Activated CD4-positive, alpha-beta T cell treated with anti-CD3 and anti-CD28 coated beads, Interleukin-2, amount 50 U/mL, for 1 hour (primary cell): ENCODE measurements around the gene TTN.
"Not testable (repeated sequence)": the region's sequence is repeated elsewhere in the genome, so short reads cannot be mapped to it uniquely, and the experiment has no call there.

Experiments
- DNase-seq: peaks from one replicate; pipeline ENCODE4 v3.0.0-alpha.2; 2020

Gene TTN

DNA sequence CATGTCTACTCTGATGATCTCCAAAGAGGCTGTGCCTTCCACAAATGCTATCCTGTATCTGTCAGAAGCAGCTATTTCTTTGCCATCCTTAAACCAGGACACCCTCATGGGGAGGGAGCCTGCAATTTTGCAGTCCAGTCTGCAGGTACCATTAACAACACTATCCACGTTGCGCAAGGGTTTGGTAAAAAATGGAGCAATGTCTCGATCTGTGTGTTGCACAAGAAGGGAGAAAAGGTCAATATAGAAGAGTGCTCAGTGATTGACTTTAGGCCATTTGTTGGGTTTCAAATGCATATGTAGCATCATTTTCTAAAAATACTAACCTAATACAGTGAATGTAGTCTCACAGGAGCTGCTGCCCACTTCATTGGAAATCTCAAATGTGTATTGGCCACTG, 74.3 kb downstream of the TTN start:
- DNase-seq: no peak

DNA sequence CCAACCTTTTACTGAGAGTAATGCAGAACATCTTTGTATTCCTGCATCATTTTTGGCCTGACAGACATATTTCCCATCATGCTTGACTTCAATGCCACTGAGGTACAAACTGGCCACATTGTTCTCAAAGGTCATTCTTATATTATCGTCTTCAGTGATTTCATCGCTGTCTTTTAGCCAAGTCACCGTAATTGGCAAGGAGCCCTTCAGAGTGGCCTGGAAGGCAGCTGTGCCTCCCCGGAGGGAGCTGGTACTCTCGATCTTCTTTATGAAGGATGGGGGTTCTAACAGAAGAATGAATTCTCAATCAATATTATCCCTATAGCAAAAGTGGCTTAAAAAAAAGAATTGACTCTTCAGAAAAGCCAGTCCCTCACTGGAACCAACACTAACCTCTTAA, 75.9 kb downstream of the TTN start:
- no peak for DNase-seq

DNA sequence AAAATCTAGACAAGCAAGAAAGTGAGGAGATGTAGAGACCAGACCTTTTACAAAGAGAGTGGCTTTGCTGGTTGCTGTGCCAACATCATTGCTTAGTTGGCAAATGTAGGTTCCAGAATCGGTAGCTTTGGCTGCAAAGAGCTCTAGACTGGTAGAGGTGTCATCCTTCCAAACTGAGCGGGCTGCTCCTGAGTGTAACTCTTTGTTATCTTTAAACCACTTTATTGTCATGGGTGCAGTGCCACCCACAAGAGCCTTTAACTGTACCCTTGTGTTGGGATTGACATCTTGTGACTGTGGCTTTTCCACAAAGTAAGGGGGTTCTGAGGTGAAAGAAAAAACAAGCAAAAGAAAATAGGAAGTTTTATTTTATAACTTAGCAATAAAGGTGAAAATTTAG, 77.2 kb downstream of the TTN start:
- DNase-seq: no peak

DNA sequence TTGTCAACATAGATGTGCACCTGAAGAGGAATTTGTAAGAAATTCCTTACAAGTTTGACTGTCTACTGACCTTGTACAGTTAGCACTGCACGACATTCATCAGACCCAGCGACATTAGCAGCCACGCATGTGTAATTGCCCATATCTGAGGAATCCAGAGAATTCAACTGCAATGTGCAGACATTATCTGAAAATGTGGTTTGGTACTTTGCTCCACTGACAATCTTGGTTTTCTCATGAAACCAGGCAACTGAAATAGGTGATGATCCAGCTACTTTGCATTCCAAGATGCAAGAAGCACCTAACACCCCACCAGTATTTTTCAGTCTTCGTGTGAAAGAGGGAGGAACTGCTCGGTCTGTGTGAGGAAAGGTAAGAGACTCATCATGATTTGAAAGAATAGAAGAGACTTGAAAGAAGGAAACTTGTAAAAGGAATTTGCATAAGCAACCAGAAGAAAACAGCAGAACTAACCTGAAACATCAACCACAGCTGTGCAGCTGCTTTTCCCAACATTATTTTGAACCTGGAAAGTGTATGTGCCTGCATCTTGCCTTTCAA, 83.4 kb downstream of the TTN start:
- no peak for DNase-seq

DNA sequence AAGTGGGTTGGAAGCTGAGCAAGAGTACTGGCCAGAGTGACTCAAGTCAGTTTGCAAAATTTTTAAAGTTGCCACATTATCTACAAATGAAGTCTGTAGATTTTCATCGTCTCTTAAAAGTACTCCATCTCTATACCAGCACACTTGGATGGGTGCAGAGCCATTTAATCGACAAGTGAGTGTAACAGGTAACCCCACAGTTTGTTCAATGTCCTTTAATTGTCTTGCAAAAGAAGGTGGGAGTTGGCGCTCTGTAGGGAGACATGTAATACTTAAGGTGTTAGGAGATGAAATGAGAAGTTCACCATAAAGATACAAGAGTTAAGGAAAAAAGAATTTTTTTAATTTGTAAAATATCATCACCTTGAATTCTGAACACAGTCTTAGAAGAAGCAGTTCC, 84.9 kb downstream of the TTN start:
- no peak for DNase-seq

DNA sequence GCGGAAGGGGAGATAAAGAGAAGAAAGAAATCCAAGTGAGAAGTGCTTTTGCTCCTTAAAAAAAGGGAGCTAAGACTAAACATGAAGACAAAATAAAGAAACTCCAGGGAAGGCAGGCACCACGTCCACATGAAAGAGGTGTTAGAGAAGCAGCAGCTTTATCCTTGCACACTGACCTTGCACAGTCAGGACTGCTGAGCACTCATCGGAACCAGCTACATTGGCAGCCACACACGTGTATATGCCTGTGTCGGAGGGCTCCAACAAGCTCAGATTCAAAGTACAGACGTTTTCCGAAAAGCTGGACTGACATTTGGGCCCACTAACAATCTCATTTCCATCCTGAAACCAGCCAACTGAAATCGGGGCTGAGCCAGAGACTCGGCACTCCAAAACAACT, 88.2 kb downstream of the TTN start:
- no peak for DNase-seq

DNA sequence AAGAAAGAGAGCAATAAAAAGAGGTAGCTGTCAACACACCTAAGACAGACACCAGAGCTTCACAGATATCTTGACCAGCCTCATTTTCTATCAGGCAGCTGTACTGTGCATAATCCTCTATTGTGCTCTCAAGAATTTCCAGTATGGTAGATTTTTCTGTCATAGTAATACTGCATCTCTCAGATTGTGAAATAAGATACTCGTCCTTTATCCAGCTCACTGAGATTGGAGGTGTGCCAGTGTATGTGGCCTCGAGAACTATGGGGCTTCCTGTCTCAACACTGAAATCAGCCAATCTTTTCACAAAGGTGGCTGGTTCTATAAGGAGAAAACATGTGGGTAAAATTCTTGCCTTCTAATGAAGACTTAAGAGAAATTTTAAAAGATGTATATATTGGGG, 88.9 kb downstream of the TTN start:
- DNase-seq: no peak

DNA sequence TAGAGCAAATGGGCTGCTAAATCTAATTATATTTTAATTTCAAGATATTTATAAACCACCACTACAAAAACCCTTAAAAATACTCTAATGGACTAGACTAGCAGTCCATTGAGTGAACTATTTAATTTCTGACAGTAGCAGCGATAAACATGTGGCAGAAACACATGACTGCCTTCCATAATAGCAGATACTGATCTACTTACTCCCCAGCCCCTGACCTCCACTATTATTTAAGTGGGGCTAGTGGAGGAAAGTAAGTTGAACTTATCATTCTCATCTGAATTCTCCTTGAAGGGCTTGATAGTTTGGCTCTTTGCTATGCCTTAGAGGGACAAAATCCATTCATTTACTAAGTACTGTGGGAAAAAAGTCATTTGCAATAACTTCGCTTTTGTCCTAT, 90.8 kb downstream of the TTN start:
- no peak for DNase-seq

DNA sequence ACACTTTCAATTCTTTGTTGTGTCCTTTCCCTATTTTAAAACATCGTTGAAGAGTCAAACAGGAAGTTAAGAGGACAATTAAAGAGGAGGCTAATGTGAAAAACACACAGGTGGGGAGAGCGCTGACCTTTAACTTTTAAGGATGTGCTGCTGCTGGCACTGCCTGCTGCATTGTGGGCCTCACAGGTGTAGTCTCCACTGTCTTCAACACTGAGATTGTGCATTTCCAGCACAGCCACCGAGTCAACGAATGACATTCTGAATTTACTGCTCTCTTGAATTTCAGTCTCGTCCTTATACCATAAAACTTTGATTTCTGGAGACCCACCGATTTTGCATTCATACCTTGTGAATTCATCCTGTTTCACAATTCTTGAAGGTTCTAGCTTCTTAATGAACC, 91.9 kb downstream of the TTN start:
- DNase-seq: no peak

DNA sequence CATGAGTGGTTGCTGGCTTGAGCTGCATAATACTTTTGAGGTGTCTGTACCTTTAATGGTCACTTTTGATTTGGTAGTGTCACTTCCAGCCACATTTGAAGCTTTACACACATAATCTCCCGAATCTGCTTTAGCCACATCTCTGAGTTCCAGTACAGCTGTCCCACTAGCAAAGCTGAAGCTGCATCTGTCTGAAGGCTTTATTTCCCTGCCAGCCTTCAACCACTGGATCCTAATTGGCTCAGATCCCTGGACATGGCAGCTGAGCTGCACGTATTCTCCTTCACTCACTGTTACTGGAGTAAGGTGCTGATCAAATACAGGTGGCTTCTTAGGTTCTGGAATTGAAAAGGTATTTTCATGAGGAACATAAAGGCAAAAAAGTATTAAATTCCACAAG, 99.7 kb downstream of the TTN start:
- DNase-seq: no peak

DNA sequence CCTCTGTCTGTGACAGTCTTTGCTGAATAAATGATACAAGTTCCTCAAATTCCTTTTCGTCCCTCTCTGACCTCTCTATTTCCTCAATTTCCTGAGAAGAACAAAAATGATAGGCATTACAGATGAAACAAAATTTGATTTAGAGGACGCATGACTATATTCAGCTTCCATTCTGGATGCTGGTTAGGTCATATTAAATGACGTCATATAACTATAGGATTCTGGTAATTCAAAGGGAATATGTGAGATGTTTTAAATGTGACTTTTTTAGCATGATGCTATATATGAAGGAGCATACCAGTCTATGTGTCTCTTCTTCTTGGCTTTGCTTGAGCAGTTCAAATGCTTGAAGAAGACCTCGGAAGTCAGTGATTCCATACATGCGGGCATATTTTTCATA, 102.3 kb downstream of the TTN start:
- no peak for DNase-seq

DNA sequence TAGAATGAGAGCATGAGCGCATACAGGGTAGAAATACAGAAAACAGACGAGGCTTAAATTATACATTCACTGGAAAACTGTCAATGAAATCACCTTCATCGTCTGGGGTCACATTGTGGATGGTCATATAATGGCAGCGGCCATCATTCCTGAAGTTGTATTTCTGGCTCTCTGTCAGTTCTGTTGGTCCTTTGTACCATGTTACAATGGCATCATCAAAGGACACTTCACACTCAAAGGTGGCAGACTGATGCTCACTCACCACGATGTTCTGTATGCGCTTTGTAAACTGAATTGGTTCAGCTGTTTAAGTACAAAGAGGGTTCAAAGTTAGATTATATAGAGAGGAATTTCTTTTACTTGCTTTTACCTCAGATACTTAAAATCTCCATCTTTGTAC, 104.9 kb downstream of the TTN start:
- no peak for DNase-seq

DNA sequence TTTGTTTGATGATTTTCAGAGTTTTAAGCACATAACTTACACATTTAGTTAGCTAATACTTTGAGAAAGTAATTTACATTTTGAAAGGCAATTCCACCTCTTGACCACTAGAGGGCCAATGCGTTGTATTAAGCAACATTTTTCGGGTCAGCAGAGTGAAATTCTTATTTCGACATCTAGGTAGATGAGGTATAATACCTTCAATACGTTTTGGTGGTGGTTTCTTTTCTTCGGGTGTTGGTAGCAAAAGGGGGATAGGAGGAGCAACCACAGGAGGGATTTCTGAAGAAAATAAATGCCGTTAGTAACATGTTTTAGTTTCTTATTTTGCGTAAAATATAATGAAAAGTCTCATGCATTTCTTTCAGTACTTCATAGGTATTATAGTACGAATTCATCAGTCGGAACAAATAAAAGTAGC, 106.3 kb downstream of the TTN start:
- no peak for DNase-seq

DNA sequence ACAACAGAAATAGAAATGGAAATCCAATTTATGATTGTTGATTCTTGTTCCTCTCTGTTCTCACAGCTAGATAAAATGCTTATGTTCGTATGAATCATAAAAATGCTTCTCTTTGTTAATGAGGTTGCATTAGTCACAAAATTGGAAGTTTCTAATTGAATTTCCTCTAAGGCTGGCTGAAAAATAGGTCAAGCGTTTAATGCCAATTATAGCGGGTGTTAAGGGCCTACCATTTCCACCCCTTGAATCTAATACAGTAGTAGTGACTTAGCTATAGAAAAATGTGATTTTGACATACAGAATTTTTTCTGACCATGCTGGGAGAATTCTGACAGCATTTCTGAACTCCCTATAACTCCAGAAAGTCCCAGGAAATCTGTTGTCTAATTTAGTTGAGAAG, 107.1 kb downstream of the TTN start:
- DNase-seq: no peak

DNA sequence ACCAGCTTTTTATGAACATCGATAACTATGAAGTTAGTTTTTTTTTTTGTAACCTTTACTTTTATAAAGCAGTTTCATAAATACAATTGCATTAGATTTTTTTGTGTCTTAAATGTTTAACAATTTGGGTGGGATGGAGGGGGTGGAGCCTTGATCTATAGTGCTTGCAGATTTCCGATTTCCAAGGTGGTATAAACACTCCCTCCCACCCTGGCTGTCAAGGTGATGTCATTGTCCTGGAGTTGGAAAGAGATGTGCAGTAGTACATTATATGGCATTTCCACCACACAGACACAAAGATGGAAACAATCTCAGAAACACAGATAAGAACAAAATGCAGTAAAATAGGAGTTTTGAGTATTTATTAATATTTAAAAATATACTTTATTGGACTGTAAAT, 114.4 kb downstream of the TTN start:
- no peak for DNase-seq

DNA sequence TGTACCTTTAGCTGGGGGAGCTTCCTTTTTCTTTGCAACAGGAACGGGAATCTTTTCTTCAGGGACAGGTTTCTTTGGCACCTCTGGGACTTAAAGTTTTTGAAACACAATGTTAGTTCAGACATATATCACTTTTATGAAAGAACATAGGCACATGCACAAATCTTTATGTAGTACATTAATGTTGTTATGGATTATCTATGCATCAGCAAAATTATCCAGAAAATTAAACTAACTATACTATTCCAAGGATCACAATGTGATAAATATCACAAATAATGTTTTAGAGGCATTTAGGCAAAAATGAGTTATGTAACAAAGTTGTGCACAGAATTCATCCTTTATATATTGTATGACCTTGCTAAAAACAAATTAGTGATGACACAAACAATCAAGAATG, 117.4 kb downstream of the TTN start:
- DNase-seq: no peak

DNA sequence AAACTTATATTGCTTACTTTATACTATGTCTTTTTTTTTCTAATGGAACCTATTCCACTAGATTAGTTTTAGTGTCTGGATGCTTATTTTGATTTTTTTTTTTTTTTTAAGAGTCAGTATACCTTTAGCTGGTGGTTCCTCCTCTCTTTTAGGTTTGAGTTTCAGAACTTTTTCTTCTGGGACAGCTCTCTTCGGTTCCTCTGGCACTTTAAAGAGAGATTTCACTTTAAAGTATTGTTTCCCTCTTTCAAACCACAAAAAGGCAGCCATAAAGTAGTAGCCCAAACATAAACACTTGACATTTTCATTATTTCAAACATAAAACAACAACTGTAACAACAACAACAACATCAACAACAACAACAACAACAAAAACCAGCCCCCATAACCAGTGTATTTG, 123.3 kb downstream of the TTN start:
- no peak for DNase-seq

DNA sequence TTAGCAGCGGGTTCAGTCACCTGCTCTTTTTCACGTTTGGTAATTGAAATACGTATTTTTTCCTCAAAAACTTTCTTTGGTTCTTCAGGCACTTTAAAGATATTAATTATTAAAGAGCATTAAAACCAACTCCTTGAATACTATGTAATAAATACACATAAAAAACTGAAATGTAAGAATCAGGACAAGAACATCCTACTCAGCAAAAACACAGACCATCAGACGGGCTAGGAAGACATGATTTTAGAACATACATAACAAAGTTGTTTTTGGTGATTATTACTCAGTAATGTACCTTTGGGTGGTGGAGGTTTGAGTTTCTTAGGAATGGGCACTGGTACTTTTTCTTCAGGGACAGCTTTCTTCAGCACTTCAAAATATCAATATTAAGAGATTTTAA, 126.1 kb downstream of the TTN start:
- no peak for DNase-seq

DNA sequence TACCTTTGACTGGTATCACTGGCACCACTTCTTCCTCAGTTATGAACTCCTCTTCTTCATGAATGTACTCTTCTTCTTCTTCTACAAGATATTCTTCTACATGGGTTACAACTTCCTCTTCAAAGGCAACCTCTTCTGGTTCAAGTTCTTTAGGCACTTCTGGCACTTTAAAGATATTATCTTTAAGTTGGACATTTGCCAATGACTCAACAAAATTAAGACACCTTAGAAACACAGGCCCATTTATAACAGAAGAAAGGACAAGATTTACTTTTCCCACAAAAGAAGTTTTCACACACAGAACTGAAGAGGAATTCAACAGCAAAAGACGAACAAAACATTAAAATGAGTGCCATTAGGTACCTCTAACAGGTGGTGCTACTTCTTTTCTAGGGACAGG, 127.3 kb downstream of the TTN start:
- no peak for DNase-seq

DNA sequence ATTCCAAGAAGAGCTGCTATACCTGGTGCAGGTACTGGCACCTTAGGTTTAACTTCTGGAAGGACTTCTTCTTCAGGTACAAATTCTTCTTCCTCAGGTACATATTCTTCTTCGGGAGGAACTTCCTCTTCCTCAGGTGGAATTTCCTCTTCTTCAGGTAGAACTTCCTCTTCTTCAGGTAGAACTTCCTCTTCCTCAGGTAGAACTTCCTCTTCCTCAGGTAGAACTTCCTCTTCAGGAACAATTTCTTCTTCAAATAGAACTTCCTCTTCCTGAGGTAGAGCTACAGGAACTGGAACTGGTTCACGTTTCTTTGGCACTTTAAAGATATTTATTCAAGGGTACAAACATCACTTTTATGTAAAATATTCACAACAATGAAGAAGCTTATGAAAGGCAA, 129.6 kb downstream of the TTN start:
- DNase-seq: no peak

DNA sequence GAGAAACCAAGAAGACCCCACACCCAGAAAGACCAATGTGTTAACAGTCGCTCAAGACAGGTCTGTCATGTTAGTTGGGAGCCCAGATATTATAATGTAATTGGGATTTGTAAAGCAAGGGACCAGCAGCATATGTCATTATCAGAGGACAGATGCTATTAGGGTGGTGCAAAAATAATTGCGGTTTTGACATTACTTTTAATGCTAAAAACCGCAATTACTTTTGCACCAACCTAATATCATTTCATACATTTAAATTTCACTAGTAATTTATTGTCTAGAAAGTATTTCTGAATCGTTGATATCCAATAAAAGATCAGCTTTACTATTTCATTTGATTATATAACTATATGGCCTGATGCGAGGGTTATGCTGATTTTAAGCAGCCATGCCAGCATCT, 131.2 kb downstream of the TTN start:
- no peak for DNase-seq

DNA sequence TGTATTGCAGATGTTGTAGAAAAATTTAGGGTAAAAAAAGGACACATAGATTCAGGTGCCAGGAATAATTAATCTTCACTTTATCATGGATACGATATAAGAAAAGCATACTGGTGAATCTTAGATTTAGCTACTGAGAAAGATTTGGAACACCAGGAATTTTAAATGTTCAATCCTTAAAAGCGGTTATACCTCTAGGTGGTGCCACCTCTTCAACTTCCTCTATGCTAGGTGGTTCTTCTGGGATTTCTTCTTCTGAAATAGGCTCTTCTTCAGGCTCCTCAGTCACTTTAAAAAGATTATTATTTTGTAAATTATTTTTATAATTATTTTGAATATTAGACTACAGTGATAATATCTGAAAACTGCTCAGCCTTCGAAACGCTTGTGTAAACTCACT, 133.1 kb downstream of the TTN start:
- no peak for DNase-seq

DNA sequence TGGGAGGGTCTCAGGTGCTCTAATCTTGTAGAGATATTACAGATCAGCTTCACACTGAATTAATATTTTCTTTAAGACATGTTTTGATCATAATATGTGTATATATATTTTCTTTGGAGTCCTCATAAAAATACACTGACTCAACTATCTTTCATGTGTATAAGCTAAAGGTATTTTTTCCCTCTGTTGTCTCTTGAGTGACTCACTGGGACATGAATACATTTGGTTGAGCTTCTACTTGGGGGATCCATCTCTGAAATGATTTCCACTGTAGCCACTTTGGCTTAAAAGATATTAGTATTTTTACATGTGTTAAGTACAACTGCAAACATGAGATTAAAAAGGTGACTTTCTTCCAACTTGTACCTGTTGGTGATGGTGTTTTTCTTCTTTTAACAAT, 140.8 kb downstream of the TTN start:
- no peak for DNase-seq

DNA sequence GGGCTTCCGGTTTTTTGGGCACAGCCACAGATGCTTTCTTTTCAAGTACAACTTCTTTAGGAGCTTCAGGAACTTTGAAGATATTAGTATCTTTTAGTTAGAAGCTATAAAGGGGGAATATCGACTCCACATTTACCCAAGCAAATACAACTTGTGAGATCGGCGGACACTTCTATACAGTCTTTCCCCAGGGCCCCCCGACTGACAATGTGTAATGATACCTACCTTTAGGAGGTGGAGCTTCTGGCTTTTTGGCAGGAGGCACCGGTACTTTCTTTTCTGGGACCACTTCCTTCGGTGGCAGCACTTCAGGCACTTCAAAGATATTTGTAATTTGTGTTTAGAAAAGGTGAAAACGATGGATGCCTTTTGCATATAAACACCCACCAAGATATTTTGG, 148.7 kb downstream of the TTN start:
- DNase-seq: not testable (repeated sequence)

DNA sequence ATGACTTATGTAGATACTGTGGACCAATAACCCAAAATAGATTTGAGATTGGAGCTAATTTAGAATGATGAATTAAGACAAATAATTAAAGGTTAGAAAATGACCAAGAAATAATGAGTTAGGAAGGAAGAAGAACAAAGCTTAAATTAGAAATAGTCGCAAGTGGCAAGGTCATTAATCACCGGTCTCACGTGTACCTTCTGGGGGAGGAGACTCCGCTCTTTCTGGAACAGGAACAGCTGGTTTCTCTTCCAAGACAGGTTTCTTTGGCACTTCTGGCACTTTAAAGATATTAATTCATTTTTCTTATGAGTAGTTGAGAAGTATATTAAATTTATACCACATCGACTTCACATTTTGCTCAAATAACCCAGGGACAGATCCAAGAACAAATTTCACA, 156.7 kb downstream of the TTN start:
- DNase-seq: no peak

DNA sequence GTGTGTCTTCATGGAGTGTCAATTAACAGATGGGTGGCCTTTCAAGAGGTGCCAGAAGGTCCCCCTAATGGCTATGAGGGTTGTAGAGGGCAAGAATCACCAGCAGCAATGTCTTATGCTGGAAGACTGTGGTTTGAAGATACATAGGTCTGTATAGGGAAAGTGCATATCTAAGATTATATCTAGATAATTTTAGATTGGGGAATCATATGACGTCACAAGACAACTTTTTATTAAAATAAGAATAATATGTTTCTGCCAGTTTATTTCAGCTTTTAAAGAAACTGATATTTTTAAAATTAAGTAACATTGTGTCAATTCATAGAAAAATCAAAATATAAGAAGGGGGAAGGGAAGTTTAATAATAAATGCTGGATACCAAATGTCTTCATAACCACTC, 162.3 kb downstream of the TTN start:
- DNase-seq: no peak
